Mesendoderm (in vitro differentiated cells): Measurements from ENCODE around the gene C1RL.

ENCODE experiments used
- DNase-seq: peaks from one replicate; pipeline ENCODE4 v3.0.0; 2013
- H2AK5ac ChIP-seq: 2 replicates; pipeline ENCODE4 v1.6.1; 2013; ENCODE audit warnings: low read length, inconsistent platforms
- H2BK120ac ChIP-seq: 2 replicates; pipeline ENCODE4 v1.6.1; 2013; ENCODE audit warnings: low read depth, mild to moderate bottlenecking, low read length, moderate library complexity, mixed read lengths
- H2BK15ac ChIP-seq: replicated peaks from 2 replicates; pipeline ENCODE4 v1.6.1; 2013; ENCODE audit warnings: low read depth, mild to moderate bottlenecking, moderate library complexity
- H2BK5ac ChIP-seq: 2 replicates; pipeline ENCODE4 v1.6.1; 2013; ENCODE audit warnings: low read length, inconsistent platforms
- H3K18ac ChIP-seq: 2 replicates; pipeline ENCODE4 v1.6.1; 2013; ENCODE audit warnings: mild to moderate bottlenecking, low read length, mixed read lengths
- H3K23ac ChIP-seq: one replicate; pipeline ENCODE4 v1.6.1; 2013; ENCODE audit warnings: low read length
- H3K27ac ChIP-seq: 2 replicates; pipeline ENCODE4 v1.5.1; 2013; ENCODE audit warnings: low read depth, mild to moderate bottlenecking, inconsistent platforms, low read length, moderate library complexity
- H3K27me3 ChIP-seq: 2 replicates; pipeline ENCODE4 v1.6.1; 2013; ENCODE audit warnings: low read length, control low read depth, mild to moderate bottlenecking, inconsistent platforms; ENCODE audit not compliant: insufficient read depth, poor library complexity
- H3K36me3 ChIP-seq: 2 replicates; pipeline ENCODE4 v1.6.1; 2013; ENCODE audit warnings: low read length, inconsistent platforms; ENCODE audit not compliant: control insufficient read depth, insufficient read depth
- H3K4ac ChIP-seq: one replicate; pipeline ENCODE4 v1.6.1; 2013; ENCODE audit warnings: low read depth, mild to moderate bottlenecking, low read length, moderate library complexity
- H3K4me1 ChIP-seq: 2 replicates; pipeline ENCODE4 v1.6.1; 2013; ENCODE audit warnings: low read depth, low read length, inconsistent platforms; ENCODE audit not compliant: control insufficient read depth
- H3K4me2 ChIP-seq: 2 replicates; pipeline ENCODE4 v1.6.1; 2013; ENCODE audit warnings: low read length
- H3K4me3 ChIP-seq: 2 replicates; pipeline ENCODE4 v1.5.1; 2013; ENCODE audit warnings: mild to moderate bottlenecking, low read length
- H3K56ac ChIP-seq: one replicate; pipeline ENCODE4 v1.6.1; 2013; ENCODE audit warnings: low read length
- H3K79me1 ChIP-seq: 2 replicates; pipeline ENCODE4 v1.6.1; 2013; ENCODE audit warnings: low read length, inconsistent platforms
- H3K79me2 ChIP-seq: 2 replicates; pipeline ENCODE4 v1.6.1; 2013; ENCODE audit warnings: mild to moderate bottlenecking, low read length; ENCODE audit not compliant: control insufficient read depth, insufficient read depth
- H3K9ac ChIP-seq: 2 replicates; pipeline ENCODE4 v1.6.1; 2013; ENCODE audit warnings: low read length, inconsistent platforms
- H4K5ac ChIP-seq: one replicate; pipeline ENCODE4 v1.6.1; 2013; ENCODE audit warnings: low read length
- H4K8ac ChIP-seq: one replicate; pipeline ENCODE4 v1.6.1; 2013; ENCODE audit warnings: low read depth, mild to moderate bottlenecking, control low read depth, low read length, moderate library complexity
- WGBS: extraction: QIAGEN DNeasy Blood & Tissue Kit; methylation state at CpG from one replicate; pipeline ENCODE4 v1.1.7; 2013; ENCODE audit warnings: low lambda C conversion rate, missing lambda C conversion rate; ENCODE audit not compliant: insufficient coverage; ENCODE audit errors: extremely low coverage; 5-methylcytosine and 5-hydroxymethylcytosine counted together

The C1RL gene

DNA sequence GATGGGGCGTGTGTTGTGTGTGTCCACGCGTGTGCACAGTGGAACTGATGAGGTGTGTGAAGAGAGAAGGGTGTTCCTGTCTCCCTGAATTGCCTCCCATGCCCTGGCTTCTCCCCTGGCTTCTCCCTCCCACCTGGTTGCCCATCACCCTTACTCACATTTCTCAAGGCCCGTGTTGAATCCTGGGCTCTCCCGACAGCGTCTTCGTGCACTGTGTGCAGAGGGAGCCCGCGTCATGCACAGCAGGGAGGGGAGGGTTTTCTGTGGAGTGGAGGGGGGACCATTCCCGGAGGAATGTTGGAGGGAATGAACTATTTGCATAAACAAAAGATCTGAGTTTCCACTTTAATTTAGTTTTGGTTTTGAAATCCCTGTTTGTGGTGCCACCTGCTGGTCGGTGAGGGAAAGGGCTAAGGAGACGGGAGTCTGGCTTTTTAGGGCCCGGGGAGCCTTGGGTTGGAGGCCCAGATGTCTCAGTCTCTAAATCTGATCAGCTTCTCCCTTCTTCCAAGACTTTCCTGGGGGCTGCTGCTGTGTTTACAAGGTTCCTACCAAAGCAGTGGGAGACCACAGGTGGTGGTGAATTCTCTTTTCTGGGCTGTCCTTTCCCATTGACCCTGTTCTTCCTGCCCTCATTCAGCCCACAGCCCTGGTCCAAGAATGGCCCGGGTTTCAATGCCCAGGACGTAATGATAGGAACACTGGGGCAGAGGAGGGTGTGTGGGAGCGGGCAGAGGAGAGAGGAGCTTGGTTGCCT is 16.6 kb downstream of the C1RL start, which contains the start of gene C1R:
Gene C1R (minus strand): TSS at position 217 of the 757 bp plus-strand sequence. CDS start 57 bp downstream, at position 160.
- WGBS, result no CpG with 5 or more reads among the region's 16 CpGs
- no peaks in the 10 kb centered on the region for H3K79me2 ChIP-seq
- no peak within 1 kb of the TSS for H2AK5ac ChIP-seq
- no peak within 1 kb of the TSS for H2BK5ac ChIP-seq
- no peak within 1 kb of the TSS for H2BK120ac ChIP-seq
- H4K5ac ChIP-seq, result no peak within 1 kb of the TSS
- peak within 1 kb of the TSS; percentile 56 for H3K56ac ChIP-seq
- no peak within 1 kb of the TSS for H3K4me3 ChIP-seq
- no peaks in the 10 kb centered on the region for H3K36me3 ChIP-seq
- no peak within 1 kb of the TSS for H3K27ac ChIP-seq
- no peak within 1 kb of the TSS for H3K23ac ChIP-seq
- H2BK15ac ChIP-seq, result no peak within 1 kb of the TSS
- peak; percentile 67 for DNase-seq
- no peaks in the 10 kb centered on the region for H3K27me3 ChIP-seq
- H3K4ac ChIP-seq, result no peak within 1 kb of the TSS
- no peak within 1 kb of the TSS for H3K18ac ChIP-seq
- H3K9ac ChIP-seq, result peak within 1 kb of the TSS; percentile 58
- no peaks in the 10 kb centered on the region for H3K79me1 ChIP-seq
- H4K8ac ChIP-seq, result no peak within 1 kb of the TSS
- H3K4me1 ChIP-seq, result no peaks in the 10 kb centered on the region
- peak within 1 kb of the TSS; percentile 35 for H3K4me2 ChIP-seq

DNA sequence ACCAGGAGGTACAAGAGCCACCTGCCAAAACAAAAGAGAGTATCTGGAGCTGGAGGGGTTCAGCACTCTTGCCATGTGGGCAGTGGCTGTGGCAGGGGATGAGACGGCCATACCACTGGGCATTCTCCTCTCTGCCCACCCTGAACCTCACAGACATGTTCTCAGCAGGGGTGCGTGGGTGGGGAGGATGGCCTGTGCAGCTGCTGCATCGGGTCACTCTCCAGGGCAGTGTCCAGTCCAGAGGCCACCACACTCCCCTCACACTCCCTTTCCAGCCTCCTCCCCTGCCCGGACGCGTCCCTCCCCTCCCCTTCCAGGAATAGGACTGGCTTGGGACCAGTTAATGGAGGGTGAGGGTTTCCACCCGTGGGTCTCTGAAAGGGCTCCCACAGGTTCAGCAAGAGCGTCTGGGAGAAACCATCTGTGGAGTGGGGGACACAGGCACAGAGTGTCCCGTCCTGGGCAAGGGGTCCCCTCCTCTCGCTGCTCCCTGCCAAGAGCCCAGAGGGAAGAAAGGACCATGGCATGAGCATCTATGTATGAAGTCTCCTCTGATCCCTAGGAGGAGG is 17.3 kb downstream of the C1RL start:
- no peaks in the 10 kb centered on the region for H3K4me1 ChIP-seq

DNA sequence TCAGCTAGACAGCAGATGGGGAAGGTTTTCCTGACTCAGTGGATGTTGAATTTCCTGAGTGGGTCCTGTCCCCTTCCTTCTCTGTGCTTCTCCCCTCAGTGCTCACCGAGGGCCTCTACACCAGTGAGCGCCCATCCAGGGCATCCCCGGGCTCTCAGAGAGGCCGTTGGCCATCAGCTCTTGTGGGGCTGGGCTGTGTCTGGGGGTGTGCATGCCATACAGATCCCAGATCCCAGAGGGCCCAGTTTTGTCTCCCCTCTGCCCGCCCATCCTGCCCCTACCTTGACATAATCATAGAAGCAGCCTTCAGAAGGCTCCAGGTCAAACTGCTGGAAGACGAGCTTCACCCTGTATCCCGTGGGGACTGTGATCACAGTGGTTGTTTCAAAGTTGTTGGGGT is 17.8 kb downstream of the C1RL start:
- Histone ChIP-seq H2BK5ac (no peak overlapping the region), H3K36me3 (no peaks in the 10 kb centered on the region), H3K9ac (no peak overlapping the region), H3K79me1 (no peaks in the 10 kb centered on the region), H2AK5ac (no peak overlapping the region), H3K27ac (no peak overlapping the region), H3K4me1 (no peaks in the 10 kb centered on the region), H3K23ac (no peak overlapping the region), H3K4me3 (no peak overlapping the region), H3K27me3 (no peaks in the 10 kb centered on the region), H4K5ac (no peak overlapping the region), H2BK15ac (no peak overlapping the region), H3K18ac (no peak overlapping the region), H4K8ac (no peak overlapping the region), H3K56ac (no peak overlapping the region), H3K4me2 (no peak overlapping the region), H2BK120ac (no peak overlapping the region), H3K4ac (no peak overlapping the region), H3K79me2 (no peaks in the 10 kb centered on the region)
- DNase-seq, result no peak
- WGBS, result no CpG with 5 or more reads among the region's 7 CpGs

More for the DNA sequence above, 17.3 kb downstream of the C1RL start:
- no peak overlapping the region for H3K18ac ChIP-seq
- no peak overlapping the region for H2BK15ac ChIP-seq
- no peaks in the 10 kb centered on the region for H3K79me2 ChIP-seq
- H3K27me3 ChIP-seq, result no peaks in the 10 kb centered on the region
- peak overlapping the region; percentile 58 for H3K9ac ChIP-seq
- no peak overlapping the region for H3K27ac ChIP-seq
- H3K4me3 ChIP-seq, result no peak overlapping the region
- H3K79me1 ChIP-seq, result no peaks in the 10 kb centered on the region
- H3K36me3 ChIP-seq, result no peaks in the 10 kb centered on the region
- no peak overlapping the region for H2BK120ac ChIP-seq
- no peak overlapping the region for H2AK5ac ChIP-seq
- no peak overlapping the region for H4K5ac ChIP-seq
- no CpG with 5 or more reads among the region's 10 CpGs for WGBS
- H4K8ac ChIP-seq, result no peak overlapping the region
- no peak overlapping the region for H2BK5ac ChIP-seq
- no peak overlapping the region for H3K23ac ChIP-seq
- no peak overlapping the region for H3K4me2 ChIP-seq
- H3K56ac ChIP-seq, result peak overlapping the region; percentile 56
- no peak overlapping the region for H3K4ac ChIP-seq
- DNase-seq, result no peak

DNA sequence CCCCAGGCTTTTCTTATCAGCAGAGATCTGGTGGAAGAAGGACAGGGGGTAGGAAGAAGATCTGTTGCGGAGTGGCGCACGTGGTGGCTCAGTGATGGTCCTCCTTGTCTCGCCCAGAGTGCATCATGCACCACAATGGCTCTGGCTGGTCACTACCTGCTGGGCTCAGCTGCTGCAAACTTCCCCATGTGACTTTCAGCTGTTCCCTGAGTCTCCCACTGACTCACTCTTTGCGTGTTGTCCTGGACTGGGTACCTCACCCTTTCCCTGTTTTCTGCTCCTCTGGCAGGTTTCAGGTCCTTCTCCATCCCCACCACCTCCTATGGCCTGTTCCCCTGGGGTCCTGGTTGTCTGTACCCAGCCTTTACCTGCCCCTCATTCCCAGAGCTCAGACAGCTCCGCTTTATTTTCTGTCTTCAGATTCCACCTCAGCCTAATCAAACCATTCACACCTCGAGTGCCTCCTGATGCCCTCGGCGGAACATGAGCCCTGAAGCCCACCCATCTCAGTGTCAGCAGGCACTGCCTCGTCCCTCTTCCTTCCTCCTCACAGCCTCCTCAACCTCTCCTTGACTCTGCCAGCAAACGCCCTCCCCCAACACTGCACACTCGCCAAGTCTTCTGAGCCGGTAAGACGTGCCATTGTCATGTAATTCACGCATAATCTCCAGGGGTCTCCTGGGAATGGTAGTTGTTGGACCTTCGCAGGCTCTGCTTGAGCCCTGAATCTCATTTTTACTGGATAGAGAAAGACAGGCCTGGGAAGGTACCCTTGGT is 18.6 kb downstream of the C1RL start:
- Histone ChIP-seq H3K23ac (no peak overlapping the region), H2BK5ac (no peak overlapping the region), H2BK120ac (no peak overlapping the region), H3K56ac (no peak overlapping the region), H3K9ac (no peak overlapping the region), H3K4me2 (no peak overlapping the region), H2AK5ac (no peak overlapping the region), H2BK15ac (no peak overlapping the region), H3K4me1 (no peaks in the 10 kb centered on the region), H3K36me3 (no peaks in the 10 kb centered on the region), H3K4ac (no peak overlapping the region), H3K27ac (no peak overlapping the region), H3K79me2 (no peaks in the 10 kb centered on the region), H3K27me3 (no peaks in the 10 kb centered on the region), H4K5ac (no peak overlapping the region), H3K79me1 (no peaks in the 10 kb centered on the region), H4K8ac (no peak overlapping the region), H3K18ac (no peak overlapping the region), H3K4me3 (no peak overlapping the region)
- peak; percentile 49 for DNase-seq
- WGBS, result no CpG with 5 or more reads among the region's 16 CpGs

DNA sequence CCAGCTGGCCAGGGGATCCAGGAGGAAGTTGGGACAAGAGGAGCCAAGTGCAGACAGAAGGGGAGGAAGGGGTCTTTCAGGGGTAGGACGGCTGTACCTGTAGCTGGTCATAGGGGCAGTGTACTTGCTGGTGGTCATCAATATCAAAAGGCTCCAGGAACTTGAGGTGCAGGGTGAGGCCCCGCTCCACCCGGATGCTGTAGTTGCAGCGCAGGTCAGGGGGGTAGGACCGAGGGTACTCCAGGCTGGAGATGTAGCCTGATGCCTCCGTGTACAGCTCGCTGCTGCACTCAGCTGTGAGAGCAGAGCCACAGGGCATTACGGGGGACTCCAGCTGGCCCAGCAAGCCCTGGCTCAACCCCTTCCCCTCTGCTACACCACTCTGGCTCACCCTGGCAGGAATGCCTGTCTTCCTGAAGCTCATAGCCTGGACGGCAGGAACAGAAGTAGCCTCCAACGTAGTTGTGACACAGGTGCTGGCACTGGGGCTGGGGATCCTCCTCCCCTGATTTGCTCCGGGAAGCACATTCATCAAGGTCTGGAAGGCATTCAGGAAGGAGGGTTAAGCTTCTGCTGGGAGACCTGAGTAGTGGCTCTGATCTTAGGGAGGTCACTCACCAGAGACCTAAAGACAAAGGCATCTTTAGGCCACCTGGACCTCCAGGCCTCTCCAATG is 19.7 kb downstream of the C1RL start:
- Histone ChIP-seq H3K9ac (no peak overlapping the region), H3K4me3 (no peak overlapping the region), H3K27me3 (no peaks in the 10 kb centered on the region), H3K18ac (no peak overlapping the region), H3K4ac (no peak overlapping the region), H3K4me1 (no peaks in the 10 kb centered on the region), H2BK5ac (no peak overlapping the region), H2BK15ac (no peak overlapping the region), H3K79me2 (no peaks in the 10 kb centered on the region), H3K36me3 (no peaks in the 10 kb centered on the region), H3K79me1 (no peaks in the 10 kb centered on the region), H3K27ac (no peak overlapping the region), H4K5ac (no peak overlapping the region), H3K23ac (no peak overlapping the region), H2BK120ac (no peak overlapping the region), H4K8ac (no peak overlapping the region), H3K56ac (no peak overlapping the region), H2AK5ac (no peak overlapping the region), H3K4me2 (no peak overlapping the region)
- DNase-seq, result no peak
- no CpG with 5 or more reads among the region's 11 CpGs for WGBS
